Stimulated activated CD4-positive, alpha-beta T cell treated with anti-CD3 and anti-CD28 coated beads, Interleukin-4, amount 100 ng/mL, for 1 hour (primary cell): ENCODE results near the gene MYO1D.

Experiments
- DNase-seq: peaks from one replicate; pipeline ENCODE4 v3.0.0-alpha.2; 2020

The MYO1D gene

GRCh38 chr17:32445074-32445415 lies 431.9 kb downstream of the MYO1D start:
- peak; percentile 38 for DNase-seq

- DNase-seq = peak; percentile 99
Observed at GRCh38 chr17:32444301-32445073, 432.4 kb downstream of the MYO1D start, which contains the start of gene PSMD11. Gene PSMD11 (plus strand): TSS chr17:32444510. CDS start chr17:32444524, 14 bp downstream.

- DNase-seq = no peak
Observed at GRCh38 chr17:32443827-32444300, 433.1 kb downstream of the MYO1D start.
